GM12872 (cell line): Measurements from ENCODE around the gene SET.

Source experiments
- TF ChIP-seq, protein P1 (sequence below): IDR thresholded peaks from 3 replicates; pipeline ENCODE4 v1.5.1; 2011; ENCODE audit warnings: low read depth, mild to moderate bottlenecking, low read length, moderate library complexity; ENCODE audit not compliant: insufficient read depth

Gene SET

DNA sequence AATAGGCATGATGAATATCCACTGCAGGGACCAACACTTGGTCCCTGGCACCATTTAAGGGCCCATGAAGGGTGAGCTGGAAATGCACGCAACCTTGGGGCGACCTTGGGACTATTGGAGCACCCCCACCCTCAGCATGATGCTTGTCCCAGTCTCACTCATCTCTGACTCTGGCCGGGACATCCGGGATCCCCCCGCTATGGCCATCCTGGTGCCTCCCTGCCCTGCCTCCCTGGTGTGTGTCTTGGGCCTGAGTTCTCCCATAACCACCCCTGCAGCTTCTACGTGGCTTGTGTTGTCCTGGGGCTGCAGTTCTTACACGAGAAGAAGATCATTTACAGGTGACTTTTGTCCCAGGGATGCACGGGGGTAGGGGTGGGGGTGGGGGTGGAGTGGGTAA is 29.0 kb downstream of the SET start:
- TF ChIP-seq, protein P1, sequence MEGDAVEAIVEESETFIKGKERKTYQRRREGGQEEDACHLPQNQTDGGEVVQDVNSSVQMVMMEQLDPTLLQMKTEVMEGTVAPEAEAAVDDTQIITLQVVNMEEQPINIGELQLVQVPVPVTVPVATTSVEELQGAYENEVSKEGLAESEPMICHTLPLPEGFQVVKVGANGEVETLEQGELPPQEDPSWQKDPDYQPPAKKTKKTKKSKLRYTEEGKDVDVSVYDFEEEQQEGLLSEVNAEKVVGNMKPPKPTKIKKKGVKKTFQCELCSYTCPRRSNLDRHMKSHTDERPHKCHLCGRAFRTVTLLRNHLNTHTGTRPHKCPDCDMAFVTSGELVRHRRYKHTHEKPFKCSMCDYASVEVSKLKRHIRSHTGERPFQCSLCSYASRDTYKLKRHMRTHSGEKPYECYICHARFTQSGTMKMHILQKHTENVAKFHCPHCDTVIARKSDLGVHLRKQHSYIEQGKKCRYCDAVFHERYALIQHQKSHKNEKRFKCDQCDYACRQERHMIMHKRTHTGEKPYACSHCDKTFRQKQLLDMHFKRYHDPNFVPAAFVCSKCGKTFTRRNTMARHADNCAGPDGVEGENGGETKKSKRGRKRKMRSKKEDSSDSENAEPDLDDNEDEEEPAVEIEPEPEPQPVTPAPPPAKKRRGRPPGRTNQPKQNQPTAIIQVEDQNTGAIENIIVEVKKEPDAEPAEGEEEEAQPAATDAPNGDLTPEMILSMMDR = no peak

DNA sequence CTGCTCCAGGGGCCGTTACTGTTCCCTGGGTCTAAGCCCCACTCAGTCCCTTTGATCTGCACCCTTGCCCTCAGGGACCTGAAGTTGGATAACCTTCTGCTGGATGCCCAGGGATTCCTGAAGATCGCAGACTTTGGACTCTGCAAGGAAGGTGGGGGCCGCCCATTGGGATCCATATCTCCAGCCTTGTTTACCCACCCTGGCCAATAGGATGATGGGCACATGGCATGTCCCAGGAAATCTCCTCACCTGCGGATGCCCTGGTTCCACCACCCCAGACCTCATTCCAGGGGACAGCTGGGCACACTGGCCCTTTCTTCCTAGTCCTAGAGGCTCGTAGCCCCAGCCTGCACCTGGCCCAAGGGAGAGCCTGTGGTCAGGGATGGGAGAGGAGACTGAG is 29.5 kb downstream of the SET start:
- TF ChIP-seq, protein P1 = no peak

DNA sequence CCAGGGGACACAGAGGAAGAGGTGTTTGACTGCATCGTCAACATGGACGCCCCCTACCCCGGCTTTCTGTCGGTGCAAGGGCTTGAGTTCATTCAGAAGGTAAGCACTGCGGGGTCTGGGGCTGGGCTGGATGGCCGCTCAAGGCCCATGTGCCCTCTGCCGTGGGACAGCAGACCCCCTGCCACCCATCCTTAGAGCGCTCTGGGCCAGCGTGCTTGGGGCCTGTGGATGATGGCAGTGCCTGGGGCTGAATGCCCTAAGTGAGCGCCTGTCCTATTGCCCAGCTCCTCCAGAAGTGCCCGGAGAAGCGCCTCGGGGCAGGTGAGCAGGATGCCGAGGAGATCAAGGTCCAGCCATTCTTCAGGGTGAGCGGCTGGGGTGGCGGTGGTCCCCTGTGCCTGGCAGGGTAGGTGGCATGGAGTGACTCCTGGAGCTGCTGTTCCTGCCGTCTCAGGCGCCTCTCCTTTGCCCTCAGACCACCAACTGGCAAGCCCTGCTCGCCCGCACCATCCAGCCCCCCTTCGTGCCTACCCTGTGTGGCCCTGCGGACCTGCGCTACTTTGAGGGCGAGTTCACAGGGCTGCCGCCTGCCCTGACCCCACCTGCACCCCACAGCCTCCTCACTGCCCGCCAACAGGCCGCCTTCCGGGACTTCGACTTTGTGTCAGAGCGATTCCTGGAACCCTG is 31.0 kb downstream of the SET start:
- TF ChIP-seq, protein P1 = no peak

DNA sequence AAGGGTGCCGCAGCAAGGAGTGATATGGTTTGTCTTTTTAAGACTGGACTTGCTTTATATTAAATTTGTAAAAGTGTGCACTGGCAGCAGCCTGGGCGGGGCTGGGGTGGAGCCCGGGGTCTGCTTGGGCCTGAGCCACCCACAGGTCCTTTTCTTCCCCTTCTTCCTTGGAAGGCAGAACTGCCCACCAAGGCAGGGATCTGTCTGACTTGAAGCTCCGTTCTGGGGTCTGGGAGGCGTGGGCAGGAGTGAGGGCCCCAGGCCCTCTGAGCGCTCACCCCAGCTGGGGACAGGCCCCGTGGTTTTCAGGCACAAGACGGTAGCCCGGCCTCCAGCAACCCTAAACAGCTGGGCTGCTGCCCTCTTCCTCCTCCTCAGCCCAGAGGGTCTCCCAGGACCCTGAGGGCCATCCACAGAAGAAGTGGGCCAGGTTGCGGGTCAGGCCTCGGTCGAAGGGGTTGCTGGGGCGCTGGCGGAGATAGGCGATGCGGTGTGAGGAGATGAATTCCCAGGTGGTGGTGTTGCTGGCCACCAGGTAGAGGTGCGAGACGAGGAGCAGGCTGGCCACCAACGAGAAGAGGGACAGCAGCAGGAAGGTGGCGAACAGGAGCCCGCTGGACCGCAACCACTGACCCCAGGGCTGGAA is 31.9 kb downstream of the SET start:
- TF ChIP-seq, protein P1 = no peak

DNA sequence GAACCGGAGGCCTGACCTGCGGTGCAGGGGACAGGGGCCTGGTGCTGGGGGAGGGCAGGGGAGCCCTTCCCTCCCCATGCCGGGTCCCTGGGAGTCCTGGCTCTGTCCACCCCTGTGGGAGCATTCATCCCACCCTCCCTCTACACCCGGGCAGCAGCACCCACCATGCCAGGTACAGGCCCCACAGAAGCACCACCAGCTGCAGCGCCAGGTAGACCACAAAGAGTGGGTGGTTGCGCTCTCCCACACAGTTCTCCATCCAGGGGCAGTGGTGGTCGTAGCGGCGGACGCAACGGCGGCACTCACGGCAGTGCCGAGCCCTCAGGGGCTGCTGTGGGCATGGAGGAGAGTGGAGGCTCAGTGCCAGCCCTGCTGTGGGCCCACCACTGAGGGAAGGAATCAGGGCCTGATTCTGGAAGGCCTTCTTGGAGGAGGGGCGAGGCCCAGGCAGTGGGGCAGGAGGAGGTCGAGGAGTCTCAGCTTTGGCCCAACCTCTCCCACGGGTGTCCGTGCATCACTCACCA is 32.5 kb downstream of the SET start:
- TF ChIP-seq, protein P1 = no peak

DNA sequence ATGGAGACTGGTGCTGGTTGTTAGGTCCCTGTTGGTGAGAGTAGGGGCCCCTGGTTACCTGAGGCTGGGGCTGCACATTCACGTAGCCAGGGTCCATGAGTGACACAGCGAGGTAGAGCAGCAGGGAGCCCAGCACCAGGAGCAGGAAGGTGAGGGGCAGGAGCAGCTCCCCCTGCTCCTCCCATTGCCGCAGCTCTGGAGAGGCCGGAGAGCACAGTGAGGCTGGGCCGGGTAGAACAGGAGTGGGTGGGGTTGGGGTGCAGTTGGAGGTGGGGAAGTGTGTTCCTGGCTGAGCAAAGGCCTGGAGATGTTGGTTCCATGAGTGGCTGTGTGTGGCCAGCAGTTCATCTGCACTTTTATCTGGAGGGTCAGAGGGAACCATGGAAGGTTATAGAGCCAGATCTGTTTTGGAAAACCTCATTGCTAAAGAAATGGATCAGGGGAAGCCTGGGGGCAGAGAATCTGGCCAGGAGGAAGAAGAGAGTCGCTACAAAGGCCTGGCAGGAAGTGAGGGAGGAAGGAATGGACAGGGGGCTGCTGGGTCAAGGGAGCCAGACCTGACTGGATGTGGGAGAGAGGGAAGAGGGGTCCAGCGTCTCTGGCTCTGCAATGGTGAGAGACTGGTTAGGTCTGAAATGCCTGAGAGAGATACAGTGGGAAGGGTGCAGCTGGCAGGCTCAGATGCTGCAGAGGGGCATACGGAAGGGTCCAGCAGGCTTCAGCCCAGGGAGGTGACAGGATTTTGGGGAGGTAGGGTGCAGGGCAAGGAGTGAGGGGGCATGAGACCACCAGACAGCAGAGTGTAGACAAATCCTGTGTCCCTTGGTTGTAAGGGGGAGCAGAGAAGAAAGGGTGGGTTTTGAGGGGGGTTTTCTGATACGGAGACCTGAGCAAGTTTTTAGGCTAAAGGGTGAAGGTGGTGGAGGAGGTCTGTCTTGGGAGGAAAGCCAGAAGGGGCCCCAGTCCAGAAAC is 33.6 kb downstream of the SET start:
- TF ChIP-seq, protein P1 = no peak
